ENCODE data around the gene PLCB3. TPM values are rescaled to one million over a fixed set of nuclear protein-coding genes. Genes with fewer than 3 reads are reported as not detected.

The PLCB3 gene
- total and polyA plus RNA-seq, 4 donors: 16.9 to 32.3 (median 28.3) TPM

DNA sequence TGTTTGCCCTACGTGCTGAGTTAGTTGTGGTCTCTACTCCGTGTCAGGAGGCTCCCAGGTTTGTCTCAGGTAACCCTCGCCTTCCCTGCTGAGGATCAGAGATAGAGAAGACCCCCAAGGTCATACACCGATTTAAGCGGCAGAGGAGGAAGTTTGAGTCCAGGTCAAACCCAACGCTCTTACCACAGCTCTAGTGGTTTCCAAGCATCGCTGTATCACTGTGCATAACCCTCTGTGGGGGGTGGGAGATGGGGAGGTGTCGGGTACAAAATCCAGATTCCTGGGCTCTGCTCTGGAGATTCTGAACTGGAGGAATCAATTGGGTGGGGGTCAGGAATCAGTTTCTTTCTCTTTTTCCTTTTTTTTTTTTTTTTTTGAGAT is 20.4 kb upstream of the PLCB3 start:
- ATAC-seq (ENCODE audit: low FRiP score) (no peak), DNase-seq (no peak)
- Histone ChIP-seq H3K36me3 (ENCODE audit: control insufficient read depth in 1 of 2, insufficient read depth in 2 of 2, low read length in 1 of 2) (no peaks in the 10 kb centered on the region), H3K4me1 (ENCODE audit: control insufficient read depth in 1 of 2, insufficient read depth in 2 of 2, low read length in 2 of 2) (no peaks in the 10 kb centered on the region), H3K27me3 (ENCODE audit: control insufficient read depth in 1 of 2, insufficient read depth in 2 of 2, low read length in 1 of 2) (no peaks in the 10 kb centered on the region), H3K27ac (ENCODE audit: low read depth in 1 of 2, low read length in 2 of 2) (peak overlapping the region; percentile 32 to 72), H3K4me3 (ENCODE audit: low read length in 2 of 2) (peak overlapping the region; percentile 41 to 59), H3K9me3 (ENCODE audit: control insufficient read depth, low read length) (no peaks in the 10 kb centered on the region)
- WGBS, 2 donors: 10 to 11% methylated on average over 8 of the region's 8 CpGs
- intact Hi-C loops (cut with DNase I): no loop called here

DNA sequence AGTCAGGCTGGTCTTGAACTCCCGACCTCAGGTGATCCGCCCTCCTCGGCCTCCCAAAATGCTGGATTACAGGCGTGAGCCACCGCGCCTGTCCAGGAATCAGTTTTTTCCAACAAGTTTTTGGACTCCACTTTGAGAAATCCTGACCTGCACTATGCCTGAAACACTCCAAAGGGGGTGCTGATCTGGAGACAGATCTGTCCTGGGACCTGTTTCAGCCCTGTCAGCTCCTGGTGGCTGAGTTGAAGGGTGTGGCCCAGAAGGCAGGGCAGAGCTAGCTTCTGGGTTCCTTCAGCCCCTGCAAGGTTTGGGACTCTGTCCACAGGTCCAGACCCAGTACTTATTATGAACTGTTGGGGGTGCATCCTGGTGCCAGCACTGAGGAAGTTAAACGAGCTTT is 19.8 kb upstream of the PLCB3 start:
- H3K9me3 ChIP-seq (ENCODE audit: control insufficient read depth, low read length): no peaks in the 10 kb centered on the region
- no peaks in the 10 kb centered on the region for H3K36me3 ChIP-seq (ENCODE audit: control insufficient read depth in 1 of 2, insufficient read depth in 2 of 2, low read length in 1 of 2)
- no peak overlapping the region for H3K4me3 ChIP-seq (ENCODE audit: low read length in 2 of 2)
- 89% methylated on average over 7 of the region's 7 CpGs for WGBS, 2 donors
- no peaks in the 10 kb centered on the region for H3K4me1 ChIP-seq (ENCODE audit: control insufficient read depth in 1 of 2, insufficient read depth in 2 of 2, low read length in 2 of 2)
- ATAC-seq (ENCODE audit: low FRiP score) (no peak), DNase-seq (no peak)
- H3K27me3 ChIP-seq (ENCODE audit: control insufficient read depth in 1 of 2, insufficient read depth in 2 of 2, low read length in 1 of 2): no peaks in the 10 kb centered on the region
- H3K27ac ChIP-seq (ENCODE audit: low read depth in 1 of 2, low read length in 2 of 2): no peak overlapping the region
- intact Hi-C loops (cut with DNase I): no loop called here

GRCh38 chr11:64232182-64232966 is 19.0 kb upstream of the PLCB3 start:
- Histone ChIP-seq H3K4me1 (ENCODE audit: control insufficient read depth in 1 of 2, insufficient read depth in 2 of 2, low read length in 2 of 2) (no peaks in the 10 kb centered on the region), H3K27ac (ENCODE audit: low read depth in 1 of 2, low read length in 2 of 2) (no peak overlapping the region), H3K4me3 (ENCODE audit: low read length in 2 of 2) (no peak overlapping the region), H3K9me3 (ENCODE audit: control insufficient read depth, low read length) (no peaks in the 10 kb centered on the region), H3K36me3 (ENCODE audit: control insufficient read depth in 1 of 2, insufficient read depth in 2 of 2, low read length in 1 of 2) (no peaks in the 10 kb centered on the region), H3K27me3 (ENCODE audit: control insufficient read depth in 1 of 2, insufficient read depth in 2 of 2, low read length in 1 of 2) (no peaks in the 10 kb centered on the region)
- ATAC-seq (ENCODE audit: low FRiP score) (no peak), DNase-seq (no peak)
- intact Hi-C loops (cut with DNase I): no loop called here
- 70 to 72% methylated on average over 15 of the region's 15 CpGs for WGBS, 2 donors

- intact Hi-C loops (cut with DNase I): no loop called here
- Histone ChIP-seq H3K27me3 (ENCODE audit: control insufficient read depth in 1 of 2, insufficient read depth in 2 of 2, low read length in 1 of 2) (no peaks in the 10 kb centered on the region), H3K4me1 (ENCODE audit: control insufficient read depth in 1 of 2, insufficient read depth in 2 of 2, low read length in 2 of 2) (no peaks in the 10 kb centered on the region), H3K9me3 (ENCODE audit: control insufficient read depth, low read length) (no peaks in the 10 kb centered on the region), H3K27ac (ENCODE audit: low read depth in 1 of 2, low read length in 2 of 2) (no peak overlapping the region), H3K4me3 (ENCODE audit: low read length in 2 of 2) (no peak overlapping the region), H3K36me3 (ENCODE audit: control insufficient read depth in 1 of 2, insufficient read depth in 2 of 2, low read length in 1 of 2) (peaks cover 0 to under 1% of the 10 kb centered on the region in 2 donors)
- DNase-seq: no peak
- WGBS, 2 donors: 24 to 32% methylated on average over 8 of the region's 8 CpGs
- no peak for ATAC-seq (ENCODE audit: low FRiP score)
Observed at GRCh38 chr11:64232967-64233315, 18.4 kb upstream of the PLCB3 start.

- Histone ChIP-seq H3K36me3 (ENCODE audit: control insufficient read depth in 1 of 2, insufficient read depth in 2 of 2, low read length in 1 of 2) (peaks cover 0 to 2% of the 10 kb centered on the region in 2 donors), H3K27me3 (ENCODE audit: control insufficient read depth in 1 of 2, insufficient read depth in 2 of 2, low read length in 1 of 2) (no peaks in the 10 kb centered on the region), H3K4me3 (ENCODE audit: low read length in 2 of 2) (peak within 1 kb of the TSS; percentile 77 to 94), H3K4me1 (ENCODE audit: control insufficient read depth in 1 of 2, insufficient read depth in 2 of 2, low read length in 2 of 2) (no peaks in the 10 kb centered on the region), H3K27ac (ENCODE audit: low read depth in 1 of 2, low read length in 2 of 2) (peak within 1 kb of the TSS in 1 of 2 donors; percentile 70), H3K9me3 (ENCODE audit: control insufficient read depth, low read length) (no peaks in the 10 kb centered on the region)
- 1 to 2% methylated on average over 39 to 62 of the region's 62 CpGs for WGBS, 2 donors
- ATAC-seq (ENCODE audit: low FRiP score) (peak; percentile 78), DNase-seq (peak; percentile 88 to 91)
- intact Hi-C loops (cut with DNase I): no loop called here
Observed at GRCh38 chr11:64233913-64234586, 17.3 kb upstream of the PLCB3 start, which contains the start of gene VEGFB. TSS of gene VEGFB (plus strand) at chr11:64234584. CDS start at chr11:64234834, 250 bp downstream.

- H3K9me3 ChIP-seq (ENCODE audit: control insufficient read depth, low read length): no peaks in the 10 kb centered on the region
- peaks cover 0 to 2% of the 10 kb centered on the region in 2 donors for H3K36me3 ChIP-seq (ENCODE audit: control insufficient read depth in 1 of 2, insufficient read depth in 2 of 2, low read length in 1 of 2)
- H3K4me1 ChIP-seq (ENCODE audit: control insufficient read depth in 1 of 2, insufficient read depth in 2 of 2, low read length in 2 of 2): no peaks in the 10 kb centered on the region
- peak overlapping the region; percentile 77 to 94 for H3K4me3 ChIP-seq (ENCODE audit: low read length in 2 of 2)
- intact Hi-C loops (cut with DNase I): no loop called here
- 1% methylated on average over 33 to 80 of the region's 80 CpGs for WGBS, 2 donors
- ATAC-seq (ENCODE audit: low FRiP score) (peak; percentile 30), DNase-seq (peak; percentile 80 to 85)
- no peaks in the 10 kb centered on the region for H3K27me3 ChIP-seq (ENCODE audit: control insufficient read depth in 1 of 2, insufficient read depth in 2 of 2, low read length in 1 of 2)
- H3K27ac ChIP-seq (ENCODE audit: low read depth in 1 of 2, low read length in 2 of 2): peak overlapping the region in 1 of 2 donors; percentile 44
Observed at GRCh38 chr11:64234647-64235379, 16.5 kb upstream of the PLCB3 start.

DNA sequence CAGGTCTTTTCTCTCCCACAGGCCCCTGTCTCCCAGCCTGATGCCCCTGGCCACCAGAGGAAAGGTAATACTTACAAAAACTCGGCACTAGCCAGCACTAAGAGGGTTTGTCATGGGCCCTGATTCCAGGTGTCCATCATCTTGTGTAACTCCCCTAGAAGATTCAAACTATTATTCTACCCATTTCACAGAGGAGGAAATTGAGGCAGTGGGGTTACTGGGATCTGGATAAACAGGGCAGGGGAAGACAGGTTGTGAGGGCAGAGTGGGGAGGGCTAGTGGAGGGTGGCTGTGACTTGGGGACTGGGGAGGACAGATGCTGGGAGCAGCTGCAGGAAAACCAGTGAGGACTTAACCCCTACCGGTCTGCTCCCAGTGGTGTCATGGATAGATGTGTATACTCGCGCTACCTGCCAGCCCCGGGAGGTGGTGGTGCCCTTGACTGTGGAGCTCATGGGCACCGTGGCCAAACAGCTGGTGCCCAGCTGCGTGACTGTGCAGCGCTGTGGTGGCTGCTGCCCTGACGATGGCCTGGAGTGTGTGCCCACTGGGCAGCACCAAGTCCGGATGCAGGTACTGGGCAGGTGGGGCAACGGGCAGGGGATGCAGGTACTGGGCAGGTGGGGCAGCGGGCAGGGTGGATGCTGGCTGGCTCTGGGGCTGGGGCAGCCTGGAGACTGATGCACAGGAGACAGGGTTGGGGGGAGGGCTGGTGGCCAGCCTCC is 15.7 kb upstream of the PLCB3 start:
- peak overlapping the region; percentile 77 to 94 for H3K4me3 ChIP-seq (ENCODE audit: low read length in 2 of 2)
- peaks cover 0 to 2% of the 10 kb centered on the region in 2 donors for H3K36me3 ChIP-seq (ENCODE audit: control insufficient read depth in 1 of 2, insufficient read depth in 2 of 2, low read length in 1 of 2)
- peak overlapping the region in 1 of 2 donors; percentile 44 for H3K27ac ChIP-seq (ENCODE audit: low read depth in 1 of 2, low read length in 2 of 2)
- ATAC-seq (ENCODE audit: low FRiP score) (no peak), DNase-seq (peak; percentile 50 to 77)
- H3K4me1 ChIP-seq (ENCODE audit: control insufficient read depth in 1 of 2, insufficient read depth in 2 of 2, low read length in 2 of 2): no peaks in the 10 kb centered on the region
- 79 to 81% methylated on average over 12 of the region's 12 CpGs for WGBS, 2 donors
- no peaks in the 10 kb centered on the region for H3K27me3 ChIP-seq (ENCODE audit: control insufficient read depth in 1 of 2, insufficient read depth in 2 of 2, low read length in 1 of 2)
- H3K9me3 ChIP-seq (ENCODE audit: control insufficient read depth, low read length): no peaks in the 10 kb centered on the region
- intact Hi-C loops (cut with DNase I): no loop called here

GRCh38 chr11:64237484-64237951 is 13.8 kb upstream of the PLCB3 start:
- ATAC-seq (ENCODE audit: low FRiP score): no peak
- Histone ChIP-seq H3K27ac (ENCODE audit: low read depth in 1 of 2, low read length in 2 of 2) (no peak overlapping the region), H3K4me1 (ENCODE audit: control insufficient read depth in 1 of 2, insufficient read depth in 2 of 2, low read length in 2 of 2) (no peaks in the 10 kb centered on the region), H3K4me3 (ENCODE audit: low read length in 2 of 2) (no peak overlapping the region), H3K27me3 (ENCODE audit: control insufficient read depth in 1 of 2, insufficient read depth in 2 of 2, low read length in 1 of 2) (no peaks in the 10 kb centered on the region), H3K9me3 (ENCODE audit: control insufficient read depth, low read length) (no peaks in the 10 kb centered on the region), H3K36me3 (ENCODE audit: control insufficient read depth in 1 of 2, insufficient read depth in 2 of 2, low read length in 1 of 2) (peaks cover 0 to 2% of the 10 kb centered on the region in 2 donors)
- DNase-seq: peak; percentile 51 to 68
- intact Hi-C loops (cut with DNase I): no loop called here
- WGBS, 2 donors: 71 to 74% methylated on average over 12 of the region's 12 CpGs
